Gastroesophageal sphincter (tissue), 3 donors: ENCODE data around the gene TSPAN7.

Source experiments
- CTCF ChIP-seq, 4 experiments: fragments of 200-600 bp in 2 of 4; fragments of 450-650 bp in 2 of 4; sonication (generic) in 1 of 4; IDR thresholded peaks; one replicate each; pipeline ENCODE4 v1.5.1; 2017 to 2019; ENCODE audit warnings: antibody characterized with exemption in 4 of 4, mild to moderate bottlenecking in 2 of 4, moderate library complexity in 2 of 4
- EP300 ChIP-seq: sonication (generic); formaldehyde crosslinking; IDR thresholded peaks from one replicate; pipeline ENCODE4 v1.6.1; 2017; ENCODE audit warnings: antibody characterized with exemption, mild to moderate bottlenecking

- TF ChIP-seq EP300 (no peak), CTCF (IDR thresholded peaks at IDR 0.05) (no peak)
Observed at GRCh38 chrX:38552721-38553120, 8.6 kb upstream of the TSPAN7 start.
